Measurements from ENCODE around the gene NOM1. TPM values are rescaled to one million over a fixed set of nuclear protein-coding genes. Genes with fewer than 3 reads are reported as not detected.

Gene NOM1
- total and polyA plus RNA-seq, 2 donors (not counting 1 experiment from before 2014, with no cell fraction given): 14.2 to 38.3 TPM

- Histone ChIP-seq H4K20me1 (ENCODE audit: control insufficient read depth, insufficient read depth, low read length, poor library complexity, severe bottlenecking) (peaks cover 18% of the 10 kb centered on the region), H3K4me3 (ENCODE audit: control extremely low read depth in 1 of 5, extremely low read depth in 1 of 5, insufficient read depth in 1 of 5, low read depth in 2 of 5, low read length in 4 of 5) (no peak overlapping the region), H2AFZ (ENCODE audit: insufficient read depth, low read depth, low read length, poor library complexity, severe bottlenecking) (no peak overlapping the region), H3K9ac (ENCODE audit: low read length) (no peak overlapping the region), H3K4me2 (replicated peaks; ENCODE audit: low read depth, low read length, poor library complexity, severe bottlenecking) (no peak overlapping the region), H3K79me2 (ENCODE audit: control insufficient read depth, insufficient read depth, low read length) (peaks cover 10% of the 10 kb centered on the region), H3K27ac (ENCODE audit: low read length in 2 of 2) (no peak overlapping the region), H3K4me1 (ENCODE audit: control insufficient read depth in 2 of 2, insufficient read depth in 2 of 2, low read length in 2 of 2) (no peaks in the 10 kb centered on the region), H3K9me3 (ENCODE audit: control extremely low read depth in 1 of 3, control insufficient read depth in 2 of 3, insufficient read depth in 1 of 3, low read length in 2 of 3) (no peaks in the 10 kb centered on the region), H3K27me3 (replicated peaks in 1 of 4; ENCODE audit: control extremely low read depth in 1 of 4, control insufficient read depth in 3 of 4, insufficient read depth in 4 of 4, low read length in 3 of 4) (no peaks in the 10 kb centered on the region), H3K36me3 (replicated peaks in 1 of 2; ENCODE audit: control extremely low read depth in 1 of 2, control insufficient read depth in 1 of 2, extremely low read depth in 1 of 2, insufficient read depth in 2 of 2, low read length in 1 of 2) (peaks cover 2 to 86% of the 10 kb centered on the region in 2 experiments)
- H3K27ac Mint-ChIP-seq: no peak overlapping the region
- TF ChIP-seq EZH2 (IDR thresholded peaks at IDR 0.05; ENCODE audit: borderline replicate concordance, insufficient read depth, low read depth, low read length, poor library complexity, severe bottlenecking) (no peak), CTCF (IDR thresholded peaks at IDR 0.05) (no peak)
- no peak for ATAC-seq (ENCODE audit: low read depth)
- DNase-seq: no peak
- no peaks in the 10 kb centered on the region for H3K4me1 Mint-ChIP-seq
- CTCF ChIA-PET: no interaction called here
- no peaks in the 10 kb centered on the region for H3K27me3 Mint-ChIP-seq
- 90% methylated on average over 12 of the region's 12 CpGs for WGBS (ENCODE audit: insufficient coverage)
- no peak overlapping the region for H3K4me3 Mint-ChIP-seq
- POLR2A ChIA-PET: interaction anchor here (0.7 kb wide), 1 partner anchor 320 kb away, joined by 3 read pairs; no protein-coding TSS in a partner anchor
- no peaks in the 10 kb centered on the region for H3K9me3 Mint-ChIP-seq (ENCODE audit: insufficient read depth)
- intact Hi-C loops (cut with micrococcal nuclease): no loop called here
These were observed 14.0 kb downstream of the NOM1 start for GRCh38 chr7:156963472-156963871.

DNA sequence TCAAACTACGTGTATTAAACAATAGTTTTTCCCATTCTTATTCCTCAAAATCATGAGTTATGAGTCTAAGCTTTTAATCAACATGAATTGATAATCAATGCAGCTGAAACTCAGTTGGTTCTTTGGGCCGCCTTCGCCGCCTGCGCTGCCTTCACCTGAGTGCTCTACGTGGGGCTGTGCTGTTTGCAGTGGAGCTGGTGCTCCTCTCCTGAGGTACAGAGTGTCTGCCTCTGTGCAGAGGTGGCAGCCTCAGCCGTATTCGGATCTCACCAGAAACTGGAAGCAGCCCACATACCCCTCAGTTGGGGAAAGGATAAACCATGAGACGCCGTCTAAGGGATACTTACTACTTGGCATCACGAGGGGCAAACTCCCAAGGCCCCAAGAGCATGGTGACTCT, 15.5 kb downstream of the NOM1 start:
- H3K27ac Mint-ChIP-seq: no peak overlapping the region
- no peaks in the 10 kb centered on the region for H3K4me1 Mint-ChIP-seq
- Histone ChIP-seq H3K4me1 (ENCODE audit: control insufficient read depth in 2 of 2, insufficient read depth in 2 of 2, low read length in 2 of 2) (no peaks in the 10 kb centered on the region), H3K79me2 (ENCODE audit: control insufficient read depth, insufficient read depth, low read length) (peaks cover 7% of the 10 kb centered on the region), H3K27me3 (replicated peaks in 1 of 4; ENCODE audit: control extremely low read depth in 1 of 4, control insufficient read depth in 3 of 4, insufficient read depth in 4 of 4, low read length in 3 of 4) (no peaks in the 10 kb centered on the region), H3K4me3 (ENCODE audit: control extremely low read depth in 1 of 5, extremely low read depth in 1 of 5, insufficient read depth in 1 of 5, low read depth in 2 of 5, low read length in 4 of 5) (no peak overlapping the region), H3K9me3 (ENCODE audit: control extremely low read depth in 1 of 3, control insufficient read depth in 2 of 3, insufficient read depth in 1 of 3, low read length in 2 of 3) (no peaks in the 10 kb centered on the region), H3K4me2 (replicated peaks; ENCODE audit: low read depth, low read length, poor library complexity, severe bottlenecking) (no peak overlapping the region), H2AFZ (ENCODE audit: insufficient read depth, low read depth, low read length, poor library complexity, severe bottlenecking) (no peak overlapping the region), H3K36me3 (replicated peaks in 1 of 2; ENCODE audit: control extremely low read depth in 1 of 2, control insufficient read depth in 1 of 2, extremely low read depth in 1 of 2, insufficient read depth in 2 of 2, low read length in 1 of 2) (peaks cover under 1 to 83% of the 10 kb centered on the region in 2 experiments), H3K27ac (ENCODE audit: low read length in 2 of 2) (no peak overlapping the region), H3K9ac (ENCODE audit: low read length) (no peak overlapping the region), H4K20me1 (ENCODE audit: control insufficient read depth, insufficient read depth, low read length, poor library complexity, severe bottlenecking) (peaks cover 17% of the 10 kb centered on the region)
- intact Hi-C loops (cut with micrococcal nuclease): no loop called here
- ChIA-PET POLR2A (no interaction called here), CTCF (no interaction called here)
- no peak for DNase-seq
- TF ChIP-seq CTCF (IDR thresholded peaks at IDR 0.05) (no peak), EZH2 (IDR thresholded peaks at IDR 0.05; ENCODE audit: borderline replicate concordance, insufficient read depth, low read depth, low read length, poor library complexity, severe bottlenecking) (no peak)
- ATAC-seq (ENCODE audit: low read depth): no peak
- H3K9me3 Mint-ChIP-seq (ENCODE audit: insufficient read depth): no peaks in the 10 kb centered on the region
- 97% methylated on average over 11 of the region's 11 CpGs for WGBS (ENCODE audit: insufficient coverage)
- no peaks in the 10 kb centered on the region for H3K27me3 Mint-ChIP-seq
- H3K4me3 Mint-ChIP-seq: no peak overlapping the region

Data from B cell (primary cell).